Gastrocnemius medialis (tissue), 4 donors: ENCODE results near the gene FASTK.

Experiments used
- POLR2A ChIP-seq, 2 donors: fragments of 450-650 bp; IDR thresholded peaks; one replicate each; pipeline ENCODE4 v1.6.1; 2017; ENCODE audit warnings: antibody characterized with exemption in 2 of 2, mild to moderate bottlenecking in 2 of 2, moderate library complexity in 2 of 2
- TF ChIP-seq, protein P1 (sequence below), 5 experiments: fragments of 450-650 bp in 3 of 5; fragments of 200-600 bp in 2 of 5; sonication (generic) in 2 of 5; IDR thresholded peaks in 4 of 5; conservative IDR thresholded peaks in 1 of 5; 1 replicate in 4 of 5; 2 replicates in 1 of 5; pipeline ENCODE4 v1.5.1; 2016 to 2019; ENCODE audit warnings: antibody characterized with exemption in 5 of 5, mild to moderate bottlenecking in 3 of 5, moderate library complexity in 3 of 5

GRCh38 chr7:151074817-151075661, 5.6 kb downstream of the FASTK start:
- TF ChIP-seq, protein P1, sequence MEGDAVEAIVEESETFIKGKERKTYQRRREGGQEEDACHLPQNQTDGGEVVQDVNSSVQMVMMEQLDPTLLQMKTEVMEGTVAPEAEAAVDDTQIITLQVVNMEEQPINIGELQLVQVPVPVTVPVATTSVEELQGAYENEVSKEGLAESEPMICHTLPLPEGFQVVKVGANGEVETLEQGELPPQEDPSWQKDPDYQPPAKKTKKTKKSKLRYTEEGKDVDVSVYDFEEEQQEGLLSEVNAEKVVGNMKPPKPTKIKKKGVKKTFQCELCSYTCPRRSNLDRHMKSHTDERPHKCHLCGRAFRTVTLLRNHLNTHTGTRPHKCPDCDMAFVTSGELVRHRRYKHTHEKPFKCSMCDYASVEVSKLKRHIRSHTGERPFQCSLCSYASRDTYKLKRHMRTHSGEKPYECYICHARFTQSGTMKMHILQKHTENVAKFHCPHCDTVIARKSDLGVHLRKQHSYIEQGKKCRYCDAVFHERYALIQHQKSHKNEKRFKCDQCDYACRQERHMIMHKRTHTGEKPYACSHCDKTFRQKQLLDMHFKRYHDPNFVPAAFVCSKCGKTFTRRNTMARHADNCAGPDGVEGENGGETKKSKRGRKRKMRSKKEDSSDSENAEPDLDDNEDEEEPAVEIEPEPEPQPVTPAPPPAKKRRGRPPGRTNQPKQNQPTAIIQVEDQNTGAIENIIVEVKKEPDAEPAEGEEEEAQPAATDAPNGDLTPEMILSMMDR (IDR thresholded peaks at IDR 0.05 in 4 of 5, conservative IDR thresholded peaks at IDR 0.05 in 1 of 5), result no peak
- no peak for TF ChIP-seq POLR2A (IDR thresholded peaks at IDR 0.05)
